Ectodermal cell (in vitro differentiated cells): ENCODE results near the gene CDKAL1.

ENCODE experiments used
- H3K27ac ChIP-seq: 2 replicates; pipeline ENCODE4 v1.7.0; 2013; ENCODE audit warnings: mild to moderate bottlenecking, low read depth, low read length; ENCODE audit not compliant: insufficient read depth, poor library complexity, severe bottlenecking
- H3K27me3 ChIP-seq: 2 replicates; pipeline ENCODE4 v1.7.0; 2013; ENCODE audit warnings: mild to moderate bottlenecking, low read length; ENCODE audit not compliant: insufficient read depth, control insufficient read depth, poor library complexity, severe bottlenecking
- H3K36me3 ChIP-seq: one replicate; pipeline ENCODE4 v1.7.0; 2013; ENCODE audit warnings: low read length; ENCODE audit not compliant: control insufficient read depth, insufficient read depth
- H3K4me1 ChIP-seq: one replicate; pipeline ENCODE4 v1.7.0; 2013; ENCODE audit warnings: low read length; ENCODE audit not compliant: control insufficient read depth, insufficient read depth
- H3K4me3 ChIP-seq: 2 replicates; pipeline ENCODE4 v1.7.0; 2013; ENCODE audit warnings: low read depth, low read length, control low read depth; ENCODE audit not compliant: insufficient read depth
- H3K9me3 ChIP-seq: 2 replicates; pipeline ENCODE4 v1.7.0; 2013; ENCODE audit warnings: mild to moderate bottlenecking, low read length, moderate library complexity; ENCODE audit not compliant: control insufficient read depth
- WGBS, 2 experiments: methylation state at CpG; one replicate each; pipeline ENCODE4 v1.1.7; 2013; ENCODE audit warnings: missing lambda C conversion rate in 2 of 2; 5-methylcytosine and 5-hydroxymethylcytosine counted together

CDKAL1 gene

GRCh38 chr6:21000331-21000801 is 466.1 kb downstream of the CDKAL1 start:
- Histone ChIP-seq H3K27ac (no peak overlapping the region), H3K4me1 (peaks cover 4% of the 10 kb centered on the region), H3K27me3 (no peaks in the 10 kb centered on the region), H3K4me3 (no peak overlapping the region), H3K36me3 (no peaks in the 10 kb centered on the region), H3K9me3 (no peaks in the 10 kb centered on the region)
- WGBS, 2 experiments = 96 to 98% methylated on average over 2 of the region's 2 CpGs

GRCh38 chr6:21001736-21002135 is 467.5 kb downstream of the CDKAL1 start:
- H3K27me3 ChIP-seq = no peaks in the 10 kb centered on the region
- H3K27ac ChIP-seq = no peak overlapping the region
- peaks cover 4% of the 10 kb centered on the region for H3K4me1 ChIP-seq
- no peak overlapping the region for H3K4me3 ChIP-seq
- H3K9me3 ChIP-seq = no peaks in the 10 kb centered on the region
- H3K36me3 ChIP-seq = no peaks in the 10 kb centered on the region
- WGBS, 2 experiments = 90 to 97% methylated on average over 3 of the region's 3 CpGs

- H3K36me3 ChIP-seq = no peaks in the 10 kb centered on the region
- peaks cover 3% of the 10 kb centered on the region for H3K4me1 ChIP-seq
- H3K4me3 ChIP-seq = no peak overlapping the region
- WGBS, 2 experiments = 75 to 96% methylated on average over 1 to 3 of the region's 3 CpGs
- H3K9me3 ChIP-seq = no peaks in the 10 kb centered on the region
- H3K27ac ChIP-seq = no peak overlapping the region
- H3K27me3 ChIP-seq = no peaks in the 10 kb centered on the region
These were observed 469.7 kb downstream of the CDKAL1 start for GRCh38 chr6:21003780-21004541.

GRCh38 chr6:21005816-21006570 is 471.7 kb downstream of the CDKAL1 start:
- Histone ChIP-seq H3K36me3 (no peaks in the 10 kb centered on the region), H3K4me3 (no peak overlapping the region), H3K9me3 (no peaks in the 10 kb centered on the region), H3K4me1 (no peaks in the 10 kb centered on the region), H3K27ac (no peak overlapping the region), H3K27me3 (no peaks in the 10 kb centered on the region)
- 95 to 96% methylated on average over 2 to 3 of the region's 3 CpGs for WGBS, 2 experiments

GRCh38 chr6:21019614-21020013 is 485.4 kb downstream of the CDKAL1 start:
- 100% methylated on average over 2 of the region's 2 CpGs; no CpG with 5 or more reads in 1 of the 2 experiments for WGBS, 2 experiments
- Histone ChIP-seq H3K36me3 (no peaks in the 10 kb centered on the region), H3K4me1 (peaks cover 3% of the 10 kb centered on the region), H3K27ac (no peak overlapping the region), H3K4me3 (no peak overlapping the region), H3K27me3 (no peaks in the 10 kb centered on the region), H3K9me3 (no peaks in the 10 kb centered on the region)

- Histone ChIP-seq H3K4me1 (peaks cover 3% of the 10 kb centered on the region), H3K27me3 (no peaks in the 10 kb centered on the region), H3K4me3 (no peak overlapping the region), H3K36me3 (peaks cover 4% of the 10 kb centered on the region), H3K9me3 (no peaks in the 10 kb centered on the region), H3K27ac (no peak overlapping the region)
- WGBS, 2 experiments = 60 to 71% methylated on average over 4 to 7 of the region's 7 CpGs
These were observed 488.3 kb downstream of the CDKAL1 start for GRCh38 chr6:21022343-21023107.

GRCh38 chr6:21023210-21023609 is 489.0 kb downstream of the CDKAL1 start:
- Histone ChIP-seq H3K36me3 (peaks cover 5% of the 10 kb centered on the region), H3K9me3 (no peaks in the 10 kb centered on the region), H3K4me1 (peaks cover 3% of the 10 kb centered on the region), H3K27me3 (no peaks in the 10 kb centered on the region), H3K27ac (no peak overlapping the region), H3K4me3 (no peak overlapping the region)
- WGBS, 2 experiments = 96 to 100% methylated on average over 1 to 3 of the region's 3 CpGs

GRCh38 chr6:21024616-21025015 is 490.4 kb downstream of the CDKAL1 start:
- Histone ChIP-seq H3K36me3 (peaks cover 5% of the 10 kb centered on the region), H3K27ac (no peak overlapping the region), H3K9me3 (no peaks in the 10 kb centered on the region), H3K27me3 (no peaks in the 10 kb centered on the region), H3K4me3 (no peak overlapping the region), H3K4me1 (peaks cover 3% of the 10 kb centered on the region)
- 88 to 94% methylated on average over 1 of the region's 1 CpG for WGBS, 2 experiments

GRCh38 chr6:21026576-21027273 is 492.5 kb downstream of the CDKAL1 start:
- no peaks in the 10 kb centered on the region for H3K9me3 ChIP-seq
- WGBS, 2 experiments = 89 to 92% methylated on average over 2 to 3 of the region's 3 CpGs
- peaks cover 3% of the 10 kb centered on the region for H3K4me1 ChIP-seq
- no peaks in the 10 kb centered on the region for H3K27me3 ChIP-seq
- peaks cover 5% of the 10 kb centered on the region for H3K36me3 ChIP-seq
- H3K27ac ChIP-seq = no peak overlapping the region
- H3K4me3 ChIP-seq = no peak overlapping the region
